ENCODE data around the gene MPRIP. TPM values are rescaled to one million over a fixed set of nuclear protein-coding genes. Genes with fewer than 3 reads are reported as not detected.

Gene MPRIP
- total RNA-seq, 6 experiments from 2014 or later: 39.0 to 97.6 (median 76.7) TPM

DNA sequence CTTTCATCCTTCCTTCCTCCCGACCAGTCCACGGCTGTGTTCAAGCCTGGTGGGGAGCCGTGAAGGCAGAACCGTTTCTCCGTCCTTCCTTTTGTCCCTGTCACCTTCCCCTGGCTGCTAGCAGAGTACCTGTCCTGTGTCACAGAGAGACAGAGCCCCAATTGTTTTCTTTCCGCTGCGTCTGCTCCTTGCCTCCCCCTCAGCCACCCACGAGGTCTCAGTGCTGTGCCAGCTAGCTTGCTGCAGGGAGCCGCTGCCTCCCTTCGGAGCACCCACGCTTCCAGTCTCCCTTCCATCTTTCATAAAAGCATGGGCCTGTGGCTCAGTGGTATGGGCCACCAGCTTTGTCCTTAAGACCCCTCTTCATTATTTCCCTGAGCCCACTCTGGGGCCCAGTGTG lies 62.2 kb downstream of the MPRIP start:
- Histone ChIP-seq H3K4me3 (no peak overlapping the region), H3K4me1 (peaks cover 0 to 20% (median 3%) of the 10 kb centered on the region in 4 donors), H3K36me3 (no peaks in the 10 kb centered on the region), H3K27me3 (no peaks in the 10 kb centered on the region), H3K9me3 (no peaks in the 10 kb centered on the region), H3K27ac (no peak overlapping the region)
- TF ChIP-seq POLR2A (IDR thresholded peaks at IDR 0.05): no peak
- TF ChIP-seq CTCF (IDR thresholded peaks at IDR 0.05): no peak
- intact Hi-C loops (cut with DNase I): no loop called here
- no peak for ATAC-seq
- WGBS (ENCODE audit: insufficient coverage, low coverage, low lambda C conversion rate, missing lambda C conversion rate): 48% methylated on average over 4 of the region's 11 CpGs
- no peak for DNase-seq

GRCh38 chr17:17105976-17106375 lies 63.7 kb downstream of the MPRIP start:
- no peak for DNase-seq
- Histone ChIP-seq H3K27me3 (no peaks in the 10 kb centered on the region), H3K36me3 (no peaks in the 10 kb centered on the region), H3K4me1 (peaks cover 0 to 28% (median 3%) of the 10 kb centered on the region in 4 donors), H3K4me3 (no peak overlapping the region), H3K27ac (no peak overlapping the region), H3K9me3 (no peaks in the 10 kb centered on the region)
- TF ChIP-seq POLR2A (IDR thresholded peaks at IDR 0.05) (no peak), CTCF (IDR thresholded peaks at IDR 0.05) (no peak)
- 86% methylated on average over 1 of the region's 7 CpGs for WGBS (ENCODE audit: insufficient coverage, low coverage, low lambda C conversion rate, missing lambda C conversion rate)
- intact Hi-C loops (cut with DNase I): no loop called here
- no peak for ATAC-seq

- 51% methylated on average over 3 of the region's 3 CpGs for WGBS (ENCODE audit: insufficient coverage, low coverage, low lambda C conversion rate, missing lambda C conversion rate)
- H3K27me3 ChIP-seq: no peaks in the 10 kb centered on the region
- H3K9me3 ChIP-seq: no peaks in the 10 kb centered on the region
- intact Hi-C loops (cut with DNase I): no loop called here
- no peak for ATAC-seq
- peaks cover 0 to 28% (median 3%) of the 10 kb centered on the region in 4 donors for H3K4me1 ChIP-seq
- no peak overlapping the region for H3K4me3 ChIP-seq
- no peaks in the 10 kb centered on the region for H3K36me3 ChIP-seq
- DNase-seq: no peak
- H3K27ac ChIP-seq: no peak overlapping the region
- TF ChIP-seq CTCF (IDR thresholded peaks at IDR 0.05): no peak
- no peak for TF ChIP-seq POLR2A (IDR thresholded peaks at IDR 0.05)
Measured at GRCh38 chr17:17106756-17107155, 64.5 kb downstream of the MPRIP start.

GRCh38 chr17:17107281-17107680 lies 65.0 kb downstream of the MPRIP start:
- Histone ChIP-seq H3K36me3 (no peaks in the 10 kb centered on the region), H3K9me3 (no peaks in the 10 kb centered on the region), H3K27ac (peak overlapping the region in 1 of 3 donors; percentile 17), H3K4me1 (peaks cover 0 to 28% (median 3%) of the 10 kb centered on the region in 4 donors), H3K4me3 (no peak overlapping the region), H3K27me3 (no peaks in the 10 kb centered on the region)
- peak in 1 of 3 donors; percentile 33 for DNase-seq
- WGBS (ENCODE audit: insufficient coverage, low coverage, low lambda C conversion rate, missing lambda C conversion rate): 100% methylated on average over 1 of the region's 4 CpGs
- intact Hi-C loops (cut with DNase I): no loop called here
- TF ChIP-seq POLR2A (IDR thresholded peaks at IDR 0.05) (no peak), CTCF (IDR thresholded peaks at IDR 0.05) (no peak)
- no peak for ATAC-seq
